Glomerular visceral epithelial cell (primary cell): Measurements from ENCODE around the gene AKR7A2.

Source experiments
- DNase-seq: peaks from one replicate; pipeline ENCODE4 v3.0.0-alpha.2; 2016; ENCODE audit errors: extremely low spot score

The AKR7A2 gene

GRCh38 chr1:19325958-19326747, 14.2 kb upstream of the AKR7A2 start:
- no peak for DNase-seq

DNA sequence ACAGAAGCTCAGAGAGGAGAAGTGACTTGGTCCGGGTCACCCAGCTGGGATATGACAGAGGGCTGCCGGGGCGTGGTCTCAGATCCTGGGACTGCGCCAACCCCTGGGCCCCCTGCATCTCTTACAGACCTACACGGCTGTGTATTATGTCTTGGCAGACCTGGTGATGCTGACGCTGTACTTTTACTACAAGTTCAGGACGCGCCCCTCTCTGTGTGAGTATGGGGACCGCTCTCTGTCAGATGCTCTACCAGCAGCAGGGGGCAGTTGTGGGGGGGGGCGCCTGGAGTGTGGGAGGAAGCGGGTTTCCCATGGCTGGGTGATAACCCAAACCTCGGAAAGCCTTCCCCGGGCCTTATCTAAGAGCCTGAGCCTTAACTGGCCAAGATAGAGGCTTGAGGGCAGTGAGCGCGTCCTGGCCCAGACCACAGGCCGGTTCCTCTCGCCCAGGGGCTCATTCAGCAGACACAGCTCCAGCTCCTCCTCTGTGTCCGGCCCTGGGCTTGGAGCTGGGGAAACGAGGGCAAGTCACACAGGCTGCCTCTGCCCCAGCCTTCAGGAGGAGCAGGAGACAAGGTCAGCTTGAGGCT, 13.5 kb upstream of the AKR7A2 start:
- no peak for DNase-seq

DNA sequence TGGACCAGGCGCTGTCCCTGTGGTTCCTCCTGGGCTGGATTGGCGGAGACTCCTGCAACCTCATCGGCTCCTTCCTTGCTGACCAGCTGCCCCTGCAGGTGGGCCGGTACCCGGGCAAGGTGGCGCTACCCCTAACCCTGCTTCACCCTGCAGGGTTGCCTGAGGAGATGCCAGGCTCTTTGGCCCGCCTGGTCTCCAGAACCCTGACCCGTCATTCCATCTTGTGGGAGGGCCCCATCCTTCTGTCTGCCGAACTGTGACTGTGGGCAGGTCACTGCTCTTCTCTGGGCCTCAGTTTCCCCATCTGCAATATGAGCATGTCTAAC, 12.7 kb upstream of the AKR7A2 start:
- no peak for DNase-seq

GRCh38 chr1:19323987-19324664, 12.2 kb upstream of the AKR7A2 start:
- DNase-seq = no peak

DNA sequence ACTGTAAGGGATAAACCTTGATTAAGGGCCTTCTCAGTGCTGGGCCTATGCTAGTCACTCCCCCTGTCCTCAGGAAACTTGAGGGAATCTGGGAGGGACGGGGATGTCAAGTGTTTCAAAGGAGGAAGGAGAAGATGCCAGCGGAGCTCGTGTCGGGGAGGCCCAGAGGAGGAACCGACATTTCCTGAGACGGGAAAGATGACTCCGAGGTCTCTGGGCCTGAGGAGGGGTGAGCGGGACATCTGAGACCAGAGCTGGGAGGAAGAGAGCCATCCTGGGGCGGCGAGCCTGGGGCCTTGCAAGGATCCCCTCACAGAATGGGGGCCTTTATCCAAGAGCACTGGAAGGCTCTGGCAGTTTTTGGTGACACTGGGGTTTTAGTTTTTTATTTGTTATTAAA, 10.5 kb upstream of the AKR7A2 start:
- DNase-seq = no peak

DNA sequence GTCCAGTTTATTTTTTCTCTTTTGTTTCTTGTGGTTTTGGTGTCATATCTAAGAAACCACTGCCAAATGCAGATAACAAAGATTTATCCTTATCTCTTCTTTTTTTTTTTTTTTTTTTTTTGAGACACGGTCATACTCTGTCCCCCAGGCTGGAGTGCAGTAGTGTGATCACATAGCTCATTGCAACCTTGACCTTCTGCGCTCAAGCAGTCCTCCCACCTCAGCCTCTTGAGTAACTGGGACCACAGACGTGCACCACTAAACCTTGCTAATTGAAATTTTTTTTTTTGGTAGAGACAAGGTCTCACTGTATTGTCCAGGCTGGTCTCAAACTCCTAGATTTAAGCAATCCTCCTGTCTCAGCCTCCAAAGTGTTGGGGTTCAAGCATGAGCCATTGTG, 9.1 kb upstream of the AKR7A2 start:
- no peak for DNase-seq

GRCh38 chr1:19319196-19319595, 7.3 kb upstream of the AKR7A2 start:
- DNase-seq = no peak

DNA sequence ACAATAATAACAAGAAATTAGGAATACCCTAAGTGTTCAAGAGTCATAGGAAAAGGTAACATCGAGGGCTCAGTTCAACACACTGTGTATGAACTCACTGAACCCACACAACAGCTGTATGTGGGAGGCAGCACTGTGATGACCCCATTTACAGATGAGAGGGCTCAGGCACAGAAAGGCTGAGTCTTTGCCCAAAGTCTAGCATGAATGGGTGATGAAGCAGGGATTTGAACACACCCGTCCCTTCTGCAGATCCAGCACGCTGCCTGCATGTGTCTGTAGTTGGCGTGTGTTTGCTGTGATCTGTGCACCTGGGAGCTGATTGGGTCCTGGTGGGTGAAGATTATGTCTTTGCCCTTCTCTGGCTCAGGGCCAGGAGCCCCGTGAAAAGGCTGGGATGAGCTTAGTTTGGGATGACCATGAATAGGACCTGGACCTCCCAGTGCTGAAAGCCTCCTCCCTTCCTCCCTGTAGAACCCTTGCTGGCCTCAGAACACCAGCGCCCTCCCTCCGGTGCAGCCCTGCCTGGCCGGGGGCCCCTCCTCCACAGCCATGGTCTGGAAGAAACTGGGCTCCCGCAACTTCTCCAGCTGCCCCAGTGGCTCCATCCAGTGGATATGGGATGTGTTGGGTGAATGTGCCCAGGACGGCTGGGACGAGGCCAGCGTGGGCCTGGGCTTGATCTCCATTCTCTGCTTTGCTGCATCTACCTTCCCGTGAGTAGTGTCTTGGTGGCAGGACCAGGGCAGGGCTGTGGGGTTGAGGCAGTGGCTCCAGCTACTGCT, 5.4 kb upstream of the AKR7A2 start:
- no peak for DNase-seq

GRCh38 chr1:19315378-19316198, 3.6 kb upstream of the AKR7A2 start:
- peak; percentile 66 for DNase-seq

DNA sequence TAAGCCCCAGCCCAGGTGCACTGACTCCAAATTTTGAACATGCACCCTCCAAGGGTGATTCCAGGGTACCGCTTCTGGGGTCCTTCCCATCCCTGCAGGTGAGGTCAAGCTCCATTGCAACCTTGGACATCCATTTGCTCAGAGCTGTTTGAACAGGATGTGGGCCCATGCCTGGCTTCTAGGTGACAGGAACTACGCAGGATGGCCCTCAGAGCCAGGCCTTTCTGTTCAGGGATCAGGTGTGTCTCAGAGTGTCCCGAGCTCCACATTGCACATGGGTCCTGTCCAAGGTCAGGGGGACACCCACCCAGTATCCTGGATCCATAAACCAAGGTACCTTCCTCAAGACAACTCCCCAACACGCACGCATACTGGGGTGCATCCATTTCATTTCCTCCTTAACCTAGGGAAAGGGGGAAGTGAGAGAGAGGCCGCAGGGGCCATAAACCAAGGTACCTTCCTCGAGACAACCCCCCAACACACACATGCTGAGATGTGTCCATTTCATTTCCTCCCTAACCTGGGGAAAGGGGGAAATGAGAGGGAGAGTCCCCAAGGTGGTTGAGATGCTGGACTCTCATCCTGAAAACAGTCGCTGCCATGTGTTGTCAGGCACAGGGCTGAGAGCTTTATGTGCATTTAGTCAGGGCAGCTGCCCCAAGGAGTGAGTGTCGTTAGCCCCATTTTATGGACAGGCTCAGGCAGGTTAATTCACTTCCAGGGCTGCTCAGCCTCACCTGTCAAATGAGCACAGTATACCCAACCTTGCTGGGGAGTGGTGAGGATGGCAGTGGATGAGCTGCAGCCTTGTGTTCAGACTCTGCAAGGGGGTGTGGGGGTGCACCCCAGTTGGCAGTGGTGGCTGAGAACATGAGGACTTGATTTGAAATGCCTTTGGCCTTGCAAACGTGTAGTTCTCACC, 2.3 kb upstream of the AKR7A2 start:
- DNase-seq = no peak

GRCh38 chr1:19313636-19313959, 1.7 kb upstream of the AKR7A2 start:
- DNase-seq = no peak

- DNase-seq = no peak
Observed at GRCh38 chr1:19312782-19313635, 1.1 kb upstream of the AKR7A2 start.

DNA sequence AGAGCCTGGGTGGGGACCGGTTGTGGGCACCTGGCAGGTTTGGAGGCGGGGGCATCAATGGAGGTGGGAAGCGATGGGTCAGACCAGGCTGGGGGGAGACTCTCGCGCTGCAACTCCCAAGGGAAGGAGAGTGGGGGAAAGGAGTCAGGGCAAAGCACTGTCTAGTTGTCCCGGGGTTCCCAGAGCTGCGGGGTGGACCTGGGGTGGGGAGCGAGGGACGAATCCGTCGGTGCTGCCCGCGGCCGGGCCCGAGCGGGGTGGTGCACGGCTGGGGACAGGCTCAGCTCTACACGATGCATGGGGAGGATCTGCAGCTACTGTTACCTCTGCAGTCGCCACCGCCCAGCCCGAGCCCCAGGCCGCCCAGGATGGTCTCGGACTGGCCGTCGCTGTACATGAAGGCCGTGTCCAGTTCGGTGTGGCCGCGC, 427 bp downstream of the AKR7A2 start:
- DNase-seq = no peak

DNA sequence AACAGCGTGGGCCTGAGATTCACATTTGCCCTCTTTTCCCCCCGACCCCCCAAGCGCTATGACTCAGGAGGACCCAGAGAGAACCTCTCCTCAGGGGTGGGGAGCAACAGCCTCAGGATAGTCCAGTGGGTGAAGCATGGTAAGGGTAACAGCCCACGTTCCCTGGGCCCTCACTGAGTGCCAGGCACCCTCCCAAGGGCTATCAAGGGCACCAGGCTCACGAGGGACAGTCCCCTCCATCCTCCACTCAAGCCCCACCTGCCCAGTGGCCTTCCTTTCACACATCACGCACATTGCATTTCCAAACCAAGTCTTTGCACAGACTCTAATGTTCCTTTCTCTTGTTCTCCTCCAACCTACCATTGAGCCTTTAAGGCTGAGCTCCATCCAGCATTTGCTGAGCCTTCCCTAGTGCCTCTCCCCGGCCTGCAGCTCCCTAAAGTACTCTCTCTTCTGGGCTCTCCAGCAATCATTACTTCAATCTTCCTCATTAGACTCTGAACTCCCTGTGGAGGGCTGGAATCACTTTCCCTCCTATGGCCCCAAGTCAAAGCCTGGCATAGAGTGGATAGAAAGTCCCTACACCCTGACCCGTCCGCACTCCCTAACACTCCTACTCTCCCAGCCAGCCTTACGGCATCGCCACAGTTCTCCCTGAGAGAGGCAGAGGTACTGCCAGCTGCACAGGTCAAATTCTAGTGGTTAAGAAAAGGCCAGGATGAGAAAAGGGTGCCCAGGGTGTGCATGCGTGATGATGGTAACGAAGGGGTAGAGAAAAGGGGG, 1.0 kb downstream of the AKR7A2 start:
- DNase-seq = peak; percentile 29

DNA sequence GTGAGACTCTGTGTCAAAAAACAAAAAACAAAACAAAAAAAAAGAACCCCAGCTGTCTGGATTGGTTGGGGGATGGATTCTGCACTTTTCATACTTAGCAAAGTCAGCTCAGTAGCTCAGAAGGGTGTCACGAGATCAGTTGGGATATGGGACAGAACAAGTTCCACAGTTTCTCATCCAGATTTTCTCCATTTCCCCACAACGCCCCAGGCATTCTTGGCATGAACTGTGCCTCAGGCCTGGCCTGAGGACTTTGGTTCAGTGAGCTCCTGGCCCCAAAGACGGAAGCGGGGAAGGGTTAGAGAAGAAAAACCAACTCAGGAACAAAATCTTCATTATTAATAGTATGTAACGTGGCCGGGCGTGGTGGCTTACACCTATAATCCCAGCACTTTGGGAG, 1.9 kb downstream of the AKR7A2 start:
- DNase-seq = no peak

GRCh38 chr1:19309123-19309813, 2.7 kb downstream of the AKR7A2 start:
- DNase-seq = peak; percentile 53

GRCh38 chr1:19308509-19308907, 3.4 kb downstream of the AKR7A2 start:
- DNase-seq = no peak

DNA sequence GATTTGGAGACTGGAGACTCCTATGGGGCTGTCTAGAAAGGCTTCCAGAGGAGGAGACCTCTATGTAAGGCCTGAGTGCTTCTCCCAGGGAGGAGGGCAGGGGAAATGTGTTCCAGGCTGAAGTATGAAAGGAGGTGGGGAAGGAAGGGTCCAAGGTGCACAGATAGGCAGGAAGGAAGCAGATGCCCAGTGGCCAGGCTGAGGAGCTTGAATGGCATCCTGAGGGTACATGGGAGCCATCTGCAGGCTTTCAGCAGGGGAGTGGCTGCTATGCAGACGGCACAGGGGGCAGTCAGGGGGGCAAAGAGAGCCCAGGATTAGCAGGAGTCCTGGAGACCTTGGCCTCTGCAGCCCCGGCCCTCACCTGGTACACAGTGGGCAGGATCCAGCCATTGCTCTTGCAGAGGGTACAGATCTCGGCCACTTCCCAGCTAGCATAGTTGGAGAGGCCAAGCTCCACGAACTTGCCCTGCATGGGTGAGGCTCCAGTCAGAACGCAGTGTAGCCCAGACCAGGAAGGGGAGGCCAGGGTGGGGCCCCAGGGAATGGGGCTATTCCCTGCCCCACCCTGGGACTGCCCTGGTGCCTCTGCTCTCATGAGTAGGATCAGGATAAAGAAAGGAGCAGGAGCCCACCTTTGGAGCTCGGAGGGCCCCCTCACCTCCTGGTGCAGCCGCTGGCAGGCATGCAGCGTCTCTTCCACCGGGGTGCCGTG, 4.0 kb downstream of the AKR7A2 start:
- DNase-seq = no peak
